GM23338 (cell line): ENCODE results near the gene BPIFB2. TPM values are rescaled to one million over a fixed set of nuclear protein-coding genes. Genes with fewer than 3 reads are reported as not detected.

Experiments used
- ATAC-seq: fragments of 200-7000 bp; cut with Tn5 transposase; 3 replicates; pipeline ENCODE4 v1.9.1; 2020
- DNase-seq: peaks from one replicate; pipeline ENCODE4 v3.0.0-alpha.2; 2015; ENCODE audit warnings: low spot score
- H2AFZ ChIP-seq: fragments of 200-600 bp; sonication (generic); 2 replicates; pipeline ENCODE4 v1.8.0; 2016; ENCODE audit warnings: antibody characterized with exemption, mild to moderate bottlenecking, moderate library complexity
- H3F3A ChIP-seq: fragments of 200-600 bp; sonication (generic); replicated peaks from 2 replicates; pipeline ENCODE4 v1.8.0; 2017; ENCODE audit warnings: antibody characterized with exemption, mixed run types, low read depth
- H3K27ac ChIP-seq: fragments of 200-600 bp; sonication (generic); 2 replicates; pipeline ENCODE4 v1.6.1; 2016; ENCODE audit warnings: low read depth
- H3K27me3 ChIP-seq: fragments of 200-600 bp; sonication (generic); 2 replicates; pipeline ENCODE4 v1.8.0; 2016; ENCODE audit warnings: mild to moderate bottlenecking, mixed run types, moderate library complexity; ENCODE audit not compliant: insufficient read depth
- H3K36me3 ChIP-seq: fragments of 200-600 bp; sonication (generic); 2 replicates; pipeline ENCODE4 v1.8.0; 2016; ENCODE audit warnings: mild to moderate bottlenecking; ENCODE audit not compliant: insufficient read depth
- H3K4me1 ChIP-seq: fragments of 200-600 bp; sonication (generic); 2 replicates; pipeline ENCODE4 v1.8.0; 2016; ENCODE audit warnings: mild to moderate bottlenecking, moderate library complexity; ENCODE audit not compliant: insufficient read depth
- H3K4me2 ChIP-seq: fragments of 200-600 bp; sonication (generic); 2 replicates; pipeline ENCODE4 v1.7.1; 2017; ENCODE audit warnings: mixed run types
- H3K4me3 ChIP-seq: fragments of 200-600 bp; sonication (generic); 2 replicates; pipeline ENCODE4 v1.6.1; 2016; ENCODE audit warnings: mixed run types
- H3K79me2 ChIP-seq: fragments of 200-600 bp; sonication (generic); replicated peaks from 2 replicates; pipeline ENCODE4 v1.8.0; 2017; ENCODE audit warnings: mild to moderate bottlenecking; ENCODE audit not compliant: insufficient read depth
- H3K9me2 ChIP-seq: fragments of 200-600 bp; sonication (generic); 2 replicates; pipeline ENCODE4 v1.8.0; 2017; ENCODE audit not compliant: insufficient read depth
- H4K20me1 ChIP-seq: fragments of 200-600 bp; sonication (generic); replicated peaks from 2 replicates; pipeline ENCODE4 v1.8.0; 2017; ENCODE audit warnings: mild to moderate bottlenecking; ENCODE audit not compliant: insufficient read depth
- H3K27ac Mint-ChIP-seq: 2 replicates; pipeline ENCODE4 v1.8.0; 2020; ENCODE audit warnings: inconsistent platforms, mild to moderate bottlenecking, moderate library complexity, mixed read lengths
- H3K27me3 Mint-ChIP-seq: 3 replicates; pipeline ENCODE4 v1.8.0; 2022; ENCODE audit warnings: low read depth, mild to moderate bottlenecking, moderate library complexity, mixed read lengths, inconsistent platforms; ENCODE audit not compliant: insufficient read depth, poor library complexity
- H3K36me3 Mint-ChIP-seq: 3 replicates; pipeline ENCODE4 v1.8.0; 2021; ENCODE audit warnings: low read depth, mild to moderate bottlenecking, inconsistent platforms, moderate library complexity, mixed read lengths
- H3K4me1 Mint-ChIP-seq: 3 replicates; pipeline ENCODE4 v1.8.0; 2020; ENCODE audit warnings: mild to moderate bottlenecking, inconsistent platforms, mixed read lengths
- H3K4me3 Mint-ChIP-seq: 3 replicates; pipeline ENCODE4 v1.8.0; 2021; ENCODE audit warnings: moderate library complexity, mild to moderate bottlenecking, inconsistent platforms, mixed read lengths
- H3K9me3 Mint-ChIP-seq: 3 replicates; pipeline ENCODE4 v1.8.0; 2020; ENCODE audit warnings: moderate library complexity, mild to moderate bottlenecking, inconsistent platforms, mixed read lengths
- CREB1 ChIP-seq: fragments of 250-450 bp; sonication (Bioruptor Pico); IDR thresholded peaks from 2 replicates; pipeline ENCODE4 v1.5.0; 2020; ENCODE audit warnings: low read depth, mild to moderate bottlenecking, moderate library complexity
- CTCF ChIP-seq, 2 experiments: fragments of 200-600 bp in 1 of 2; sonication (generic) in 1 of 2; conservative IDR thresholded peaks; 2 replicates each; pipeline versions ENCODE4 v1.5.1 to v1.6.1; 2016 to 2017; ENCODE audit warnings: antibody characterized with exemption in 2 of 2, low read depth in 2 of 2, mild to moderate bottlenecking in 2 of 2, moderate library complexity in 1 of 2
- EZH2 ChIP-seq: fragments of 200-600 bp; sonication (generic); IDR thresholded peaks from one replicate; pipeline ENCODE4 v1.8.0; 2017; ENCODE audit warnings: antibody characterized with exemption, mild to moderate bottlenecking, low read depth; ENCODE audit not compliant: unreplicated experiment
- EZH2phosphoT487 ChIP-seq: fragments of 200-600 bp; sonication (generic); IDR thresholded peaks from one replicate; pipeline ENCODE4 v1.8.1; 2018; ENCODE audit warnings: antibody characterized with exemption; ENCODE audit not compliant: unreplicated experiment
- JUNB ChIP-seq: IDR thresholded peaks from one replicate; pipeline ENCODE4 v1.6.1; 2016; ENCODE audit warnings: antibody characterized with exemption; ENCODE audit not compliant: unreplicated experiment
- NANOG ChIP-seq: IDR thresholded peaks from 2 replicates; pipeline ENCODE4 v1.6.1; 2016; ENCODE audit warnings: antibody characterized with exemption, borderline replicate concordance
- POLR2AphosphoS5 ChIP-seq: IDR thresholded peaks from 2 replicates; pipeline ENCODE4 v1.6.1; 2016; ENCODE audit warnings: antibody characterized with exemption, low read depth
- STAT1 ChIP-seq: IDR thresholded peaks from one replicate; pipeline ENCODE4 v1.6.1; 2016; ENCODE audit warnings: antibody characterized with exemption; ENCODE audit not compliant: unreplicated experiment
- ZNF114 ChIP-seq: fragments of 250-450 bp; sonication (Bioruptor Pico); IDR thresholded peaks from 2 replicates; pipeline ENCODE4 v1.5.0; 2020; ENCODE audit warnings: mild to moderate bottlenecking, moderate library complexity
- ZNF331 ChIP-seq: fragments of 250-450 bp; sonication (Bioruptor Pico); IDR thresholded peaks from 2 replicates; pipeline ENCODE4 v1.5.0; 2020; ENCODE audit warnings: low read depth, mild to moderate bottlenecking, moderate library complexity
- polyA plus RNA-seq: library from polyadenylated mRNA; unstranded; fragments of >200 nt; fragmentation: Nextera tagmentation; extraction: Ambion mirVana; gene quantifications from 2 replicates; pipeline ENCODE4 v1.2.1, GENCODE V29; 2016
- total RNA-seq: library from RNA; depleted of rRNA; stranded (reverse); fragments of >200 nt; shearing (Covaris generic); gene quantifications from 2 replicates; pipeline ENCODE4 v1.2.3, GENCODE V29; 2014
- TF ChIP-seq, protein P1 (sequence below): IDR thresholded peaks from one replicate; pipeline ENCODE4 v1.6.1; 2018; ENCODE audit warnings: antibody characterized with exemption; ENCODE audit not compliant: unreplicated experiment
- TF ChIP-seq, protein P2 (sequence below): fragments of 250-450 bp; sonication (Bioruptor Pico); IDR thresholded peaks from 2 replicates; pipeline ENCODE4 v1.5.0; 2020; ENCODE audit warnings: mild to moderate bottlenecking, moderate library complexity
- TF ChIP-seq, protein P3 (sequence below): IDR thresholded peaks from 2 replicates; pipeline ENCODE4 v1.6.1; 2016; ENCODE audit warnings: antibody characterized with exemption

BPIFB2 gene
- total and polyA plus RNA-seq, 2 experiments from 2014 or later: not detected

- Histone ChIP-seq H3K4me3 (no peak overlapping the region), H4K20me1 (no peaks in the 10 kb centered on the region), H3K27me3 (no peaks in the 10 kb centered on the region), H3F3A (no peaks in the 10 kb centered on the region), H2AFZ (no peak overlapping the region), H3K27ac (no peak overlapping the region), H3K4me1 (no peaks in the 10 kb centered on the region), H3K36me3 (no peaks in the 10 kb centered on the region), H3K79me2 (no peaks in the 10 kb centered on the region), H3K9me2 (no peaks in the 10 kb centered on the region), H3K4me2 (no peak overlapping the region)
- Mint-ChIP-seq H3K4me1 (no peaks in the 10 kb centered on the region), H3K27ac (no peak overlapping the region), H3K27me3 (peaks cover 9% of the 10 kb centered on the region), H3K4me3 (no peak overlapping the region), H3K36me3 (no peaks in the 10 kb centered on the region; the same call in 2 of the 3 replicates), H3K9me3 (no peaks in the 10 kb centered on the region)
- TF ChIP-seq, protein P1, sequence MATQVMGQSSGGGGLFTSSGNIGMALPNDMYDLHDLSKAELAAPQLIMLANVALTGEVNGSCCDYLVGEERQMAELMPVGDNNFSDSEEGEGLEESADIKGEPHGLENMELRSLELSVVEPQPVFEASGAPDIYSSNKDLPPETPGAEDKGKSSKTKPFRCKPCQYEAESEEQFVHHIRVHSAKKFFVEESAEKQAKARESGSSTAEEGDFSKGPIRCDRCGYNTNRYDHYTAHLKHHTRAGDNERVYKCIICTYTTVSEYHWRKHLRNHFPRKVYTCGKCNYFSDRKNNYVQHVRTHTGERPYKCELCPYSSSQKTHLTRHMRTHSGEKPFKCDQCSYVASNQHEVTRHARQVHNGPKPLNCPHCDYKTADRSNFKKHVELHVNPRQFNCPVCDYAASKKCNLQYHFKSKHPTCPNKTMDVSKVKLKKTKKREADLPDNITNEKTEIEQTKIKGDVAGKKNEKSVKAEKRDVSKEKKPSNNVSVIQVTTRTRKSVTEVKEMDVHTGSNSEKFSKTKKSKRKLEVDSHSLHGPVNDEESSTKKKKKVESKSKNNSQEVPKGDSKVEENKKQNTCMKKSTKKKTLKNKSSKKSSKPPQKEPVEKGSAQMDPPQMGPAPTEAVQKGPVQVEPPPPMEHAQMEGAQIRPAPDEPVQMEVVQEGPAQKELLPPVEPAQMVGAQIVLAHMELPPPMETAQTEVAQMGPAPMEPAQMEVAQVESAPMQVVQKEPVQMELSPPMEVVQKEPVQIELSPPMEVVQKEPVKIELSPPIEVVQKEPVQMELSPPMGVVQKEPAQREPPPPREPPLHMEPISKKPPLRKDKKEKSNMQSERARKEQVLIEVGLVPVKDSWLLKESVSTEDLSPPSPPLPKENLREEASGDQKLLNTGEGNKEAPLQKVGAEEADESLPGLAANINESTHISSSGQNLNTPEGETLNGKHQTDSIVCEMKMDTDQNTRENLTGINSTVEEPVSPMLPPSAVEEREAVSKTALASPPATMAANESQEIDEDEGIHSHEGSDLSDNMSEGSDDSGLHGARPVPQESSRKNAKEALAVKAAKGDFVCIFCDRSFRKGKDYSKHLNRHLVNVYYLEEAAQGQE: no peak
- TF ChIP-seq EZH2 (no peak), CREB1 (CRISPR knock-in tag) (no peak), NANOG (no peak), ZNF114 (CRISPR knock-in tag) (no peak), STAT1 (no peak), ZNF331 (CRISPR knock-in tag) (no peak), EZH2phosphoT487 (no peak), CTCF (conservative IDR thresholded peaks at IDR 0.05; ENCODE audit: low read depth in 2 of 2) (no peak), POLR2AphosphoS5 (no peak), JUNB (no peak)
- TF ChIP-seq, protein P2, sequence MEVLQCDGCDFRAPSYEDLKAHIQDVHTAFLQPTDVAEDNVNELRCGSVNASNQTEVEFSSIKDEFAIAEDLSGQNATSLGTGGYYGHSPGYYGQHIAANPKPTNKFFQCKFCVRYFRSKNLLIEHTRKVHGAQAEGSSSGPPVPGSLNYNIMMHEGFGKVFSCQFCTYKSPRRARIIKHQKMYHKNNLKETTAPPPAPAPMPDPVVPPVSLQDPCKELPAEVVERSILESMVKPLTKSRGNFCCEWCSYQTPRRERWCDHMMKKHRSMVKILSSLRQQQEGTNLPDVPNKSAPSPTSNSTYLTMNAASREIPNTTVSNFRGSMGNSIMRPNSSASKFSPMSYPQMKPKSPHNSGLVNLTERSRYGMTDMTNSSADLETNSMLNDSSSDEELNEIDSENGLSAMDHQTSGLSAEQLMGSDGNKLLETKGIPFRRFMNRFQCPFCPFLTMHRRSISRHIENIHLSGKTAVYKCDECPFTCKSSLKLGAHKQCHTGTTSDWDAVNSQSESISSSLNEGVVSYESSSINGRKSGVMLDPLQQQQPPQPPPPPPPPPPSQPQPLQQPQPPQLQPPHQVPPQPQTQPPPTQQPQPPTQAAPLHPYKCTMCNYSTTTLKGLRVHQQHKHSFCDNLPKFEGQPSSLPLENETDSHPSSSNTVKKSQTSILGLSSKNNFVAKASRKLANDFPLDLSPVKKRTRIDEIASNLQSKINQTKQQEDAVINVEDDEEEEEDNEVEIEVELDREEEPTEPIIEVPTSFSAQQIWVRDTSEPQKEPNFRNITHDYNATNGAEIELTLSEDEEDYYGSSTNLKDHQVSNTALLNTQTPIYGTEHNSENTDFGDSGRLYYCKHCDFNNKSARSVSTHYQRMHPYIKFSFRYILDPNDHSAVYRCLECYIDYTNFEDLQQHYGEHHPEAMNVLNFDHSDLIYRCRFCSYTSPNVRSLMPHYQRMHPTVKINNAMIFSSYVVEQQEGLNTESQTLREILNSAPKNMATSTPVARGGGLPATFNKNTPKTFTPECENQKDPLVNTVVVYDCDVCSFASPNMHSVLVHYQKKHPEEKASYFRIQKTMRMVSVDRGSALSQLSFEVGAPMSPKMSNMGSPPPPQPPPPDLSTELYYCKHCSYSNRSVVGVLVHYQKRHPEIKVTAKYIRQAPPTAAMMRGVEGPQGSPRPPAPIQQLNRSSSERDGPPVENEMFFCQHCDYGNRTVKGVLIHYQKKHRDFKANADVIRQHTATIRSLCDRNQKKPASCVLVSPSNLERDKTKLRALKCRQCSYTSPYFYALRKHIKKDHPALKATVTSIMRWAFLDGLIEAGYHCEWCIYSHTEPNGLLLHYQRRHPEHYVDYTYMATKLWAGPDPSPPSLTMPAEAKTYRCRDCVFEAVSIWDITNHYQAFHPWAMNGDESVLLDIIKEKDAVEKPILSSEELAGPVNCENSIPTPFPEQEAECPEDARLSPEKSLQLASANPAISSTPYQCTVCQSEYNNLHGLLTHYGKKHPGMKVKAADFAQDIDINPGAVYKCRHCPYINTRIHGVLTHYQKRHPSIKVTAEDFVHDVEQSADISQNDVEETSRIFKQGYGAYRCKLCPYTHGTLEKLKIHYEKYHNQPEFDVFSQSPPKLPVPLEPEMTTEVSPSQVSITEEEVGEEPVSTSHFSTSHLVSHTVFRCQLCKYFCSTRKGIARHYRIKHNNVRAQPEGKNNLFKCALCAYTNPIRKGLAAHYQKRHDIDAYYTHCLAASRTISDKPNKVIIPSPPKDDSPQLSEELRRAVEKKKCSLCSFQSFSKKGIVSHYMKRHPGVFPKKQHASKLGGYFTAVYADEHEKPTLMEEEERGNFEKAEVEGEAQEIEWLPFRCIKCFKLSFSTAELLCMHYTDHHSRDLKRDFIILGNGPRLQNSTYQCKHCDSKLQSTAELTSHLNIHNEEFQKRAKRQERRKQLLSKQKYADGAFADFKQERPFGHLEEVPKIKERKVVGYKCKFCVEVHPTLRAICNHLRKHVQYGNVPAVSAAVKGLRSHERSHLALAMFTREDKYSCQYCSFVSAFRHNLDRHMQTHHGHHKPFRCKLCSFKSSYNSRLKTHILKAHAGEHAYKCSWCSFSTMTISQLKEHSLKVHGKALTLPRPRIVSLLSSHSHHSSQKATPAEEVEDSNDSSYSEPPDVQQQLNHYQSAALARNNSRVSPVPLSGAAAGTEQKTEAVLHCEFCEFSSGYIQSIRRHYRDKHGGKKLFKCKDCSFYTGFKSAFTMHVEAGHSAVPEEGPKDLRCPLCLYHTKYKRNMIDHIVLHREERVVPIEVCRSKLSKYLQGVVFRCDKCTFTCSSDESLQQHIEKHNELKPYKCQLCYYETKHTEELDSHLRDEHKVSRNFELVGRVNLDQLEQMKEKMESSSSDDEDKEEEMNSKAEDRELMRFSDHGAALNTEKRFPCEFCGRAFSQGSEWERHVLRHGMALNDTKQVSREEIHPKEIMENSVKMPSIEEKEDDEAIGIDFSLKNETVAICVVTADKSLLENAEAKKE (CRISPR knock-in tag): no peak
- TF ChIP-seq, protein P3, sequence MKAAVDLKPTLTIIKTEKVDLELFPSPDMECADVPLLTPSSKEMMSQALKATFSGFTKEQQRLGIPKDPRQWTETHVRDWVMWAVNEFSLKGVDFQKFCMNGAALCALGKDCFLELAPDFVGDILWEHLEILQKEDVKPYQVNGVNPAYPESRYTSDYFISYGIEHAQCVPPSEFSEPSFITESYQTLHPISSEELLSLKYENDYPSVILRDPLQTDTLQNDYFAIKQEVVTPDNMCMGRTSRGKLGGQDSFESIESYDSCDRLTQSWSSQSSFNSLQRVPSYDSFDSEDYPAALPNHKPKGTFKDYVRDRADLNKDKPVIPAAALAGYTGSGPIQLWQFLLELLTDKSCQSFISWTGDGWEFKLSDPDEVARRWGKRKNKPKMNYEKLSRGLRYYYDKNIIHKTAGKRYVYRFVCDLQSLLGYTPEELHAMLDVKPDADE: no peak
- DNase-seq: no peak
- no peak for ATAC-seq
Observed at GRCh38 chr20:33067806-33068205, 60.3 kb downstream of the BPIFB2 start.
